ENCODE results near the gene CPLANE1.
"Not testable (repeated sequence)": the region's sequence is repeated elsewhere in the genome, so short reads cannot be mapped to it uniquely, and the experiment has no call there.

CPLANE1 gene

GRCh38 chr5:37248970-37249814 is at the start of gene CPLANE1:
Gene CPLANE1 (minus strand): TSS chr5:37249376. CDS start chr5:37247698, 1,678 bp downstream.
- peak; percentile 87 for DNase-seq

GRCh38 chr5:37296313-37296712 is 47.1 kb upstream of the CPLANE1 start:
- DNase-seq: not testable (repeated sequence)

- no peak for DNase-seq
These were observed 34.1 kb upstream of the CPLANE1 start for GRCh38 chr5:37283214-37283820.

- no peak for DNase-seq
These were observed 26.3 kb upstream of the CPLANE1 start for GRCh38 chr5:37275511-37275910.

- DNase-seq: no peak
These were observed 23.3 kb upstream of the CPLANE1 start for GRCh38 chr5:37272511-37272910.

- not testable (repeated sequence) for DNase-seq
These were observed 18.9 kb upstream of the CPLANE1 start for GRCh38 chr5:37268100-37268499.

- DNase-seq: no peak
These were observed 6.7 kb upstream of the CPLANE1 start for GRCh38 chr5:37255774-37256358.

- no peak for DNase-seq
These were observed 5.4 kb upstream of the CPLANE1 start for GRCh38 chr5:37254581-37254980.

GRCh38 chr5:37251665-37252064 is 2.5 kb upstream of the CPLANE1 start:
- DNase-seq: no peak

- DNase-seq: no peak
These were observed 614 bp upstream of the CPLANE1 start for GRCh38 chr5:37249815-37250164.

GRCh38 chr5:37248421-37248969 is 681 bp downstream of the CPLANE1 start:
- DNase-seq: no peak

- DNase-seq: no peak
These were observed 1.7 kb downstream of the CPLANE1 start for GRCh38 chr5:37247496-37247895.

- no peak for DNase-seq
These were observed 2.1 kb downstream of the CPLANE1 start for GRCh38 chr5:37247036-37247435.

GRCh38 chr5:37234288-37234687 is 14.9 kb downstream of the CPLANE1 start:
- no peak for DNase-seq

GRCh38 chr5:37226377-37226776 is 22.8 kb downstream of the CPLANE1 start:
- no peak for DNase-seq

- DNase-seq: no peak
These were observed 27.0 kb downstream of the CPLANE1 start for GRCh38 chr5:37222181-37222580.

GRCh38 chr5:37220426-37220825 is 28.8 kb downstream of the CPLANE1 start:
- not testable (repeated sequence) for DNase-seq

GRCh38 chr5:37219384-37219783 is 29.8 kb downstream of the CPLANE1 start:
- DNase-seq: not testable (repeated sequence)

GRCh38 chr5:37217976-37218375 is 31.2 kb downstream of the CPLANE1 start:
- DNase-seq: no peak

- DNase-seq: no peak
These were observed 34.6 kb downstream of the CPLANE1 start for GRCh38 chr5:37214550-37214949.

- DNase-seq: no peak
These were observed 37.1 kb downstream of the CPLANE1 start for GRCh38 chr5:37212096-37212495.

GRCh38 chr5:37211661-37212060 is 37.5 kb downstream of the CPLANE1 start:
- DNase-seq: no peak

- DNase-seq: no peak
These were observed 40.0 kb downstream of the CPLANE1 start for GRCh38 chr5:37208883-37209797.
